GM21737 (cell line): ENCODE results near the gene ARHGEF35.
"Not testable (repeated sequence)": the region's sequence is repeated elsewhere in the genome, so short reads cannot be mapped to it uniquely, and the experiment has no call there.

Experiments used
- ATAC-seq: cut with Tn5 transposase; IDR thresholded peaks from one replicate; pipeline ENCODE4 v1.9.1; 2021; ENCODE audit warnings: mild to moderate bottlenecking, moderate library complexity; ENCODE audit not compliant: unreplicated experiment

ARHGEF35 gene

GRCh38 chr7:144195212-144195872, at the start of gene ARHGEF35:
Gene ARHGEF35, minus strand, starts transcription at chr7:144195833. Its CDS starts 7,450 bp downstream, at chr7:144188383.
- peak; percentile 65 for ATAC-seq

GRCh38 chr7:144245372-144245771, 49.7 kb upstream of the ARHGEF35 start:
- ATAC-seq, result not testable (repeated sequence)

GRCh38 chr7:144239365-144239764, 43.7 kb upstream of the ARHGEF35 start, which contains the start of gene OR2A42:
Gene OR2A42, minus strand, starts transcription at chr7:144239605. Its CDS starts 6,762 bp downstream, at chr7:144232843.
- ATAC-seq, result not testable (repeated sequence)

- not testable (repeated sequence) for ATAC-seq
These were observed 43.0 kb upstream of the ARHGEF35 start for GRCh38 chr7:144238530-144239082.

DNA sequence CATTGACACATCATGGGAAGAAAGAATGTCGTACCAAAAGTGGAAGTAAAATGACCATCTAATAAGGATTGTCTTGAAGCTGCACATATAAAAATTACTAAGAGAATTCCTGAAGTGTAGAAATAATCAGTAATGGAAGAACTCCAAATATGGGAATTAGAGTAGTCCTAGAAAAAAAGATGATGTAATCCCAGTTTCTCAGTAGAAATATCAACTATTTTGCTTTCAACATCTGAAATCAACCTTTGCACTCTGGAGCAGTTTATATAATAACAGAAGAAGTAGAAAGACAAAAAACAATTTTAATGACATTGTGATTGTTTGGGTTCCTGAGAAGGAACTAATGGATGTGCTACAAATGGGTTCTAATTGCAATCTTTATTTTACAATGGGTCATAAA, 37.4 kb upstream of the ARHGEF35 start:
- not testable (repeated sequence) for ATAC-seq

- not testable (repeated sequence) for ATAC-seq
These were observed 35.4 kb upstream of the ARHGEF35 start for GRCh38 chr7:144231027-144231426.

- not testable (repeated sequence) for ATAC-seq
These were observed 33.2 kb upstream of the ARHGEF35 start for GRCh38 chr7:144228810-144229209.

DNA sequence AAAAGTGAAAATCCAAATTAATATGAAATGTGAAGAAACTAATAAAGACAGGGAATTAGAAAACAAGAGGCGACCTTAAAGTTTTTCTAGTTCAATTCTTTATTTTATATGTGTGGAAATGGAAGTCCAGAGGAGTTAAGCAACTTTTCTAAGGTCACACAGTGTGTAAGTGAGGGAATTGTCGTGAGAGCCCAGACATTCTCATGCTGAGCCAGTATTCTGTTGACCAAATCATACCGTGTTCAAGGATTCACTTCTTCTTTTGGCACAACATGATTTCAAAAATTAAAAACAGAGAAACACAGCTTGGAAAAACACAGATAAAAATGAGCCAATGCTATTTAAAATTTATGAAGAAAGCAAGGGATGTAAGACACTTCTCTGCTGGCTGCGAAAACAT, 31.2 kb upstream of the ARHGEF35 start:
- ATAC-seq, result not testable (repeated sequence)

- ATAC-seq, result not testable (repeated sequence)
These were observed 28.0 kb upstream of the ARHGEF35 start for GRCh38 chr7:144223675-144224074.

DNA sequence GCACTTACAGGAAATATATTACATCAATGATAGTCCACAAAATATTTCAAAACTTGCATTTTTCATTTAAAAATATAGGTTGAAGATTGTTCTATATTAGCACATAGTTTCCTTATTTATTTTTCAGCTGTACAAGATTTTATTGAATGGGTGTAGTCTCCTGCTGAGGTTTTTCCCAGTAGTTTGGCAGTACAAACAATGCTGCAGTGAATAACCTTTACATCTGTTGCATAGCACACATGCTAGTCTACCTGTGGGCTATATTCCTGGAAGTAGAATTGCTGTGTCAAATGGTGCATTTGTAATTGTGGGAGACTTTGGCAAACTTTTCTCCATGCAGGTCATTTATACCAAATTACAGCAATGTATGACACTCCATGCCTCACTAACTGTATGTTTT, 24.9 kb upstream of the ARHGEF35 start:
- ATAC-seq, result not testable (repeated sequence)

DNA sequence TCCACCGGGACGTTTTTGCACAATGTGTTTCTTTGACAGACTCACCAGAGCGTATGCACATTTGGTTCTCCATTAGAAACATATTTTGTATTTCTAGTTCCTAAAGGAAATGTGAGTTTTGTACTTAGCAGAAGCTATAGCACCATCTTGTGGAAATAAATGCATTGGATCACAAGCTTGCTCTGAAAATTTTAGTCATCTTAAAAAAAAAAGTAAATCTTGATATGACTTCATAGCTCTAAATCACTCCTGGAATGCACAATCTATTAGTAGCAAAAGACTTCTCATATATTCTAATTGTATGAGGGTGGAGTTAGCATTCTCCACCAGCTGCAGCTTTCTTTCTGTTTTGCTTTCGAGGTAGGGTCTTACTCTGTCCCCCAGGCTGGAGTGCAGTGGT, 23.5 kb upstream of the ARHGEF35 start:
- ATAC-seq, result not testable (repeated sequence)

DNA sequence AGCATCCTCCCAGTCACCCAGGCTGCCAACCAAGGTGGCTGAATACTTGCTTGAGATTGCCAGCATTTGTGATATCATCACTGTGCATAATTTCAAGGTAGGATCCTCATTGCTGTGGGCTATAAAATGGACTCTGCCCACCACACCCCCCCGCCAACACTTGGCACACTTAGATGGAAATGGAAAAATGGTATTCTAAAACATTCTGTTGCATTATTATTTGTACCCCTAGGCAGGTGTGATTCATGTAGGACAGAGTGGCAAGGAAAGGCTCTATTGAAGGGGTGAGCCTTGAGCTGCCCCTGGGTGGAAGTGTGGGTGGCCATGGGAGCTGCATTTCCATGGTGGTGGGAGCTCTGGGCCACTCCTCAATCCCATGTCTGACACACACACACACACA, 22.9 kb upstream of the ARHGEF35 start:
- ATAC-seq, result not testable (repeated sequence)

DNA sequence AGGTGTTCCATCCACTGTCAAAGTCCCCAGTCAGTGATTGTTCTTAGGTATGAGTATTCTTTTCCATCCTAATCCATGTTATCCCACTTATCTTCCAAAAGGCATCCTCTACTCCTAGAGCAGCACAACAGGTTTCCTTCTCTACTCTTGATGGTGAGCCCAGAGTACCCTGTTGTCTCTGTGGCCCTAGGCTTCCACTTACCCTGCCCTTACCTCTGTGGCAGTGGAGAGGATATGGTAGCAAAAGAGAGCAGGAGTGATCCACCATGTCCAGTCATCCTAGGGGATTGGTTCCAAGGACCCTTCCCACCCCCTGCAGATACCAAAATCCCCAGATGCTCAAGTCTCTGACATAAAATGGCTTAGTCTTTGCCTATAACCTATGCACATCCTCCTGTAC, 21.6 kb upstream of the ARHGEF35 start:
- ATAC-seq, result not testable (repeated sequence)

DNA sequence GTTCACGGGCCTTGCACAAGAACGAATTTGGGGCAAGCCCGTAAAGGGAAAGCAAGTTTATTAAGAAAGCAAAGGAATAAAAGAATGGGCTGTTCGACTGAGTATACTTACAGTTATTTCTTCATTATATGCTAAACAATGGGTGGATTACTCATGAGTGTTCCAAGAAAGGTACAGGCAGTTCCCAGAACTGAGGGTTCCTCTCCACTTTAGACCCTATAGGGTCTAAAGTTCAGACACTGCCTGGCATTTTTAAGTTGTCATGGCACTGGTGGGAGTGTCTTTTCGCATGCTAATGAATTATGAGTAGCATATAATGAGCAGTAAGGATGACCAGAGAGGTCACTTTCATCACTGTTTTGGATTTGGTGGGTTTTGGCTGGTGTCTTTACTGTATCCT, 9.7 kb upstream of the ARHGEF35 start:
- not testable (repeated sequence) for ATAC-seq

DNA sequence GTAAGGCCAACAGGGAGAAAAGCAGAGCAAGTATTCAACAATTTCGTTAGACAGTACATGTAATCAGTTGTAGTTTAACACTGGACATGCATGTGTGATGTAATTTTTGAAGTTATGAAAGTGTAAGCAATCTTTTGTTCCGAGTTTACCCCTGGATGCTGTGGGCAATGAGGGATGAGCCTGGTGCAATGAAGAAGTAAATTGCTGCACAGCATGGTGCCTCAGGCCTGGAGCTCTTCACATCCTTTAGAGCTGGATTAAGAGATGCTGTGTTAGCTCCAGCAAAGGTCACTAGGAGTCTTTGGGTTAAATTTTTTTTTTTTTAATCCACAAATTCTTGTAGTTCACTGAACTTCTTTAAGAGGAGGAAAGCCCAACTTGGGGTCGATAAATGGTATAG, 7.5 kb upstream of the ARHGEF35 start:
- ATAC-seq, result not testable (repeated sequence)

- ATAC-seq, result peak; percentile 38
These were observed 6.3 kb upstream of the ARHGEF35 start for GRCh38 chr7:144201978-144202377.

DNA sequence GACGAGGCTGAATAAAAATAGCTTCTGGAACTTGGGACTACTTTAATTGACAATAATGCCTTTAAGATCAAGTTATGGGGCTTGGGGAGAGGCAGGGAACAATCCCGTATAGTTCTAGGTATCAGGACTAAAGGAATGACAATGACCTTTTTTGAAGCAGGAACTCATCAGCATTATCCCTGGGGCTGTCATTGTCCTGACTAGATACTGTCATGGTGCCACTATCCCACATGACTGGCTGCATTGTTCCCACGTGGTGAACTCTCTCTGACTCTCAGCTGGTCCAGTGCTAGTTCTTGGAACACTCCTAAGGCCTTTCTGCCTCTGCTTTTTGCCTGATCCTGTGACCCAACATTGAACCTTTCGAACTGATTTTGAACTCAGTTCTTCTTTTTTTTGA, 3.3 kb upstream of the ARHGEF35 start:
- ATAC-seq, result not testable (repeated sequence)

- not testable (repeated sequence) for ATAC-seq
These were observed 1.2 kb downstream of the ARHGEF35 start for GRCh38 chr7:144194453-144194852.

GRCh38 chr7:144193782-144194181, 1.9 kb downstream of the ARHGEF35 start:
- not testable (repeated sequence) for ATAC-seq

- not testable (repeated sequence) for ATAC-seq
These were observed 7.0 kb downstream of the ARHGEF35 start for GRCh38 chr7:144188578-144189171.

DNA sequence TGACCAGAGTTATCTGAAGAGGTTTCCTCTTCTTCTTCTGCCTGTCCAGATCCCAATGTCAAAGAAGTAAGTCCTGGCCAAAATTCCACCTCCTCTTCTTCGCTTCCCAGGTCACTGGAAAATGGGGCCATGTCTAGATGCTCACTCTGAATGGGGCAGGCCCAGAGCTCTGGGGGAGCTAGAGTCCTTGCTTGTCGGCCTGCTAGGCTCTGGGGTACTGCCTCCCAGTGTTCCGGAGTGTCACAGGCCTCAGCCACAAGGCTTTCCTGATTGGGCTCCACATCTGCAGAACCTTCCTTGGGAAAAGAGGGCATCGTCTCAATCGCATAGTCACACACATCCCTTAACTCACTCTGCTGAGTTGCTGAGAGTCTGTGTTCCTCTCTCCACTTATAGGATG, 7.8 kb downstream of the ARHGEF35 start:
- not testable (repeated sequence) for ATAC-seq

DNA sequence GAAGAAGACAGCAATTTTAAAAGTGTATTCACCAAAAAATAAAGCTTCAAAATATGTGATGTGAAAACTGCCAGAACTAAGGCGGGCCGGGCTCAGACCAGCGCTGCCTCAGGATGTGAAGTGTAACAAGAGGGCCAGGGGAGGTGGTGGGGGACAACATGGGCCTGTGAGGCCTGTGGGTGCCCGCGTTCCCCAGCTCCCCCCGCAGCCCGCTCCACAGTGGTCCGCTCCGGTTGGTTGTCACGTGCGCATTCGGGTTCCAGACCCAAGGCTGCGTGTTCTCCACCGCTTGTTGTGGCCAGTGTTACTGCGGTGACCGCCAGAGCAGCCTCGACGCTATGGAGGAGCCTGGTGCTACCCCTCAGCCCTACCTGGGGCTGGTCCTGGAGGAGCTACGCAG, 12.5 kb downstream of the ARHGEF35 start, which contains the start of gene CTAGE4:
Gene CTAGE4 (plus strand): TSS at position 301 of the 400 bp plus-strand sequence. CDS start 38 bp downstream, at position 339.
- not testable (repeated sequence) for ATAC-seq
